Glutamatergic neuron (in vitro differentiated cells): ENCODE data around the gene NXNL2. TPM values are rescaled to one million over a fixed set of nuclear protein-coding genes. Genes with fewer than 3 reads are reported as not detected.

ENCODE experiments used
- DNase-seq: peaks from one replicate; pipeline ENCODE4 v3.0.0; 2022
- H3K27ac Mint-ChIP-seq: one replicate; pipeline ENCODE4 v1.8.0; 2020; ENCODE audit warnings: mild to moderate bottlenecking, mixed read lengths, inconsistent platforms; ENCODE audit not compliant: unreplicated experiment
- H3K27me3 Mint-ChIP-seq: one replicate; pipeline ENCODE4 v1.8.0; 2020; ENCODE audit warnings: mild to moderate bottlenecking, moderate library complexity, mixed read lengths, inconsistent platforms; ENCODE audit not compliant: unreplicated experiment
- H3K36me3 Mint-ChIP-seq: one replicate; pipeline ENCODE4 v1.8.0; 2020; ENCODE audit warnings: mild to moderate bottlenecking, mixed read lengths, inconsistent platforms; ENCODE audit not compliant: unreplicated experiment
- H3K4me1 Mint-ChIP-seq: one replicate; pipeline ENCODE4 v1.8.0; 2020; ENCODE audit warnings: mild to moderate bottlenecking, low read depth, mixed read lengths, inconsistent platforms; ENCODE audit not compliant: unreplicated experiment
- H3K4me3 Mint-ChIP-seq: one replicate; pipeline ENCODE4 v1.8.0; 2020; ENCODE audit warnings: mild to moderate bottlenecking, mixed read lengths, inconsistent platforms; ENCODE audit not compliant: unreplicated experiment
- H3K9me3 Mint-ChIP-seq: one replicate; pipeline ENCODE4 v1.8.0; 2020; ENCODE audit warnings: mild to moderate bottlenecking, moderate library complexity, mixed read lengths, inconsistent platforms; ENCODE audit not compliant: unreplicated experiment
- total RNA-seq: library from RNA; stranded (reverse); fragmentation: NEBNext Ultra II Directional; extraction: Animal tissue kit (Norgen Biotek cat#: 25700); gene quantifications from one replicate; pipeline ENCODE4 v1.2.1, GENCODE V29; 2021; ENCODE audit not compliant: unreplicated experiment
- TF ChIP-seq, protein P1 (sequence below): fragments of 200-600 bp; sonication (generic); IDR thresholded peaks from one replicate; pipeline ENCODE4 v1.5.0; 2021; ENCODE audit not compliant: partially characterized antibody, unreplicated experiment

NXNL2 gene
- total RNA-seq, 1 donor from 2014 or later, result not detected

DNA sequence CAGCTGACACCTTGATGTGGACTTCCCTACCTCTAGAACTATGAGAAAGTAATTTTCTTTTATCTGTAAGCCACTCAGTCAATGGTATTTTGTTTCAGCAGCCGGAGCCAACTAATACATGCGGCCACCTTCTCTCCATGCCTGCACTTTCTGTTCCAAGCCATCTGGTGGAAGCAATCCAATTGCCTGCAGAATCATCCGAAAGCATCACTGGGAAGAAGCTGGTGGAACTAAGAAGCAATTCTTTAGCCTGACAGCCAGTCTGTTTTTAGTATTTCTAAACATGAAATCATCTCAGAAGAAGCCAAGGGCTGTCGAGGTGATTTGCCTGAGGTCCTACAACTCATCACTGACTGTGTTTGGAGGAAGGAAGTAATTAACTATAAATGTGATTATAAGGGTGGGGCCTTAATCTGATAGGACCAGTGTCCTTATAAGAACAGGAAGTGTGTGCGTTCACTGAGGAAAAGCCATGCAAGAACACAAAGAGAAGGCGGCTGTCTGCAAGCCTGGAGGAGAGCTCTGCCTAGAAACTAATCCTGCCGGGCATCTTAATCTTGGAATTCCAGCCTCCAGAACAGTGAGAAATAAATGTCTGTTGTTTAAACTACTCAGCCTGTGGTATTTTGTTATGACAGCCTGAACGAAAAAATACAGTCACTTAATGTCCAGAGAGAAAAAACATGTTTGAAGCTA, 49.1 kb downstream of the NXNL2 start:
- peaks cover 2% of the 10 kb centered on the region for H3K27me3 Mint-ChIP-seq
- TF ChIP-seq, protein P1, sequence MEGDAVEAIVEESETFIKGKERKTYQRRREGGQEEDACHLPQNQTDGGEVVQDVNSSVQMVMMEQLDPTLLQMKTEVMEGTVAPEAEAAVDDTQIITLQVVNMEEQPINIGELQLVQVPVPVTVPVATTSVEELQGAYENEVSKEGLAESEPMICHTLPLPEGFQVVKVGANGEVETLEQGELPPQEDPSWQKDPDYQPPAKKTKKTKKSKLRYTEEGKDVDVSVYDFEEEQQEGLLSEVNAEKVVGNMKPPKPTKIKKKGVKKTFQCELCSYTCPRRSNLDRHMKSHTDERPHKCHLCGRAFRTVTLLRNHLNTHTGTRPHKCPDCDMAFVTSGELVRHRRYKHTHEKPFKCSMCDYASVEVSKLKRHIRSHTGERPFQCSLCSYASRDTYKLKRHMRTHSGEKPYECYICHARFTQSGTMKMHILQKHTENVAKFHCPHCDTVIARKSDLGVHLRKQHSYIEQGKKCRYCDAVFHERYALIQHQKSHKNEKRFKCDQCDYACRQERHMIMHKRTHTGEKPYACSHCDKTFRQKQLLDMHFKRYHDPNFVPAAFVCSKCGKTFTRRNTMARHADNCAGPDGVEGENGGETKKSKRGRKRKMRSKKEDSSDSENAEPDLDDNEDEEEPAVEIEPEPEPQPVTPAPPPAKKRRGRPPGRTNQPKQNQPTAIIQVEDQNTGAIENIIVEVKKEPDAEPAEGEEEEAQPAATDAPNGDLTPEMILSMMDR, result no peak
- no peak for DNase-seq
- H3K4me1 Mint-ChIP-seq, result no peaks in the 10 kb centered on the region
- peaks cover 7% of the 10 kb centered on the region for H3K36me3 Mint-ChIP-seq
- H3K27ac Mint-ChIP-seq, result no peak overlapping the region
- H3K9me3 Mint-ChIP-seq, result no peaks in the 10 kb centered on the region
- H3K4me3 Mint-ChIP-seq, result no peak overlapping the region

DNA sequence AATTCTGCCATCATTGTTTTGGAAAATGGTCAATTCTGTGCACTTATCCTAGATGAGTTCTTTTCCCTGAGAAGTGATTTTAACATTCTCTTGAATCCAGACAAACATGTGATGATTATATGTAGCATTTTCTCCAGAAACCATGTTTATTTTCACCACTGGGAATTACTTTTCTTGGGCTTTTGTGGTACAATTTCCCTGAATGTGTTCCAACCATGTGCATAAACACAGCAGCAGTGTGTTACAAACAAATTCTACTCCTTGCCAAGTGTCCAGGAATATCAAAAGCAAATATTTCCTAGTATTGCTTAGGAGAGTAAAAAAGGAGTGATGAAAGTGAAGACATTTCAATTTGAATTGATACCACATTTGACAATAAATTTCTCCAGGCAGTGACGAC, 50.4 kb downstream of the NXNL2 start:
- Mint-ChIP-seq H3K4me1 (peaks cover 3% of the 10 kb centered on the region), H3K27ac (no peak overlapping the region), H3K27me3 (peaks cover 2% of the 10 kb centered on the region), H3K9me3 (no peaks in the 10 kb centered on the region), H3K36me3 (peaks cover 7% of the 10 kb centered on the region), H3K4me3 (no peak overlapping the region)
- no peak for DNase-seq
- TF ChIP-seq, protein P1, result no peak

DNA sequence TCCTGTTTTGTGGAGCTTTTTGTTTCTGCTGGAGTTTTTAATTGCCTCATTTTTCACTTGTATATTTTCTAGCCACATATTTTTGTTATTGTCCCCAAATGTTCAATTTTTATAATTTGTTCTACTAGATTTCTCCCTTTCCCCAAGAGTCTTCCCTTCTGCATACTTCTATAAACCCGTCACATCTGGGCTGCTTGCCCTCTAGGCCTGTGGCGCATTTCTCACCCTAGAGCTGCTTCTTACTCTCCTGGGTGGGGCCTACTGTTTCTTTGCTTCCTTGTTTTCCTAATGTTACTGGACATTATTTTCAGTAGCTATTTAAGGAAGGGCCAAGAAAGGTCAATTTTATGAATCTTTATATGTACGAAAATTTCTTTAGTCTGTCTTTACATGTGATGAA, 51.5 kb downstream of the NXNL2 start:
- peaks cover 7% of the 10 kb centered on the region for H3K36me3 Mint-ChIP-seq

DNA sequence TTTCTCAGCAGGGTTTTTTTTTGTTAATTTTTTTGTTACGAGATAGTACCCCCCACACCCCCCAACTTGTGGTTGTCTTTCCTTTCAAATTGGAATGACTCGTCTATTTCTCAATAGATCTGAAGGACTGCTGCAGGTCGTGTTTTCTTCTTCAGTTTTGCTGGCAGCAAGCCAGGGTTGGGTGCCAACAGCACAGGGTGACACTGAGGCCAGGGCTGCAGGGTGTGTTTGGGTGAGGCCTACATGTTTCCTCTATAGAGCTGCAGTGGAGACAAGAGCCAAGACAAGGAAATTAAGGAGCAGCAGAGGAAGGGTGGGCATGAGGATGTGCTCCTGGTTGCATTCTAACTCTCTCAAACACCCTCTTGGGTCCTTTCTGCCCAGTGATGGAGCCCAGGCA, 52.2 kb downstream of the NXNL2 start:
- TF ChIP-seq, protein P1, result no peak
- H3K27ac Mint-ChIP-seq, result no peak overlapping the region
- peaks cover 8% of the 10 kb centered on the region for H3K4me1 Mint-ChIP-seq
- H3K9me3 Mint-ChIP-seq, result no peaks in the 10 kb centered on the region
- peaks cover 2% of the 10 kb centered on the region for H3K27me3 Mint-ChIP-seq
- H3K36me3 Mint-ChIP-seq, result peaks cover 7% of the 10 kb centered on the region
- no peak overlapping the region for H3K4me3 Mint-ChIP-seq
- DNase-seq, result no peak

More for the DNA sequence above, 51.5 kb downstream of the NXNL2 start:
- DNase-seq, result no peak
- Mint-ChIP-seq H3K4me3 (no peak overlapping the region), H3K4me1 (peaks cover 8% of the 10 kb centered on the region), H3K27me3 (peaks cover 2% of the 10 kb centered on the region), H3K27ac (no peak overlapping the region), H3K9me3 (no peaks in the 10 kb centered on the region)
- TF ChIP-seq, protein P1, result no peak

DNA sequence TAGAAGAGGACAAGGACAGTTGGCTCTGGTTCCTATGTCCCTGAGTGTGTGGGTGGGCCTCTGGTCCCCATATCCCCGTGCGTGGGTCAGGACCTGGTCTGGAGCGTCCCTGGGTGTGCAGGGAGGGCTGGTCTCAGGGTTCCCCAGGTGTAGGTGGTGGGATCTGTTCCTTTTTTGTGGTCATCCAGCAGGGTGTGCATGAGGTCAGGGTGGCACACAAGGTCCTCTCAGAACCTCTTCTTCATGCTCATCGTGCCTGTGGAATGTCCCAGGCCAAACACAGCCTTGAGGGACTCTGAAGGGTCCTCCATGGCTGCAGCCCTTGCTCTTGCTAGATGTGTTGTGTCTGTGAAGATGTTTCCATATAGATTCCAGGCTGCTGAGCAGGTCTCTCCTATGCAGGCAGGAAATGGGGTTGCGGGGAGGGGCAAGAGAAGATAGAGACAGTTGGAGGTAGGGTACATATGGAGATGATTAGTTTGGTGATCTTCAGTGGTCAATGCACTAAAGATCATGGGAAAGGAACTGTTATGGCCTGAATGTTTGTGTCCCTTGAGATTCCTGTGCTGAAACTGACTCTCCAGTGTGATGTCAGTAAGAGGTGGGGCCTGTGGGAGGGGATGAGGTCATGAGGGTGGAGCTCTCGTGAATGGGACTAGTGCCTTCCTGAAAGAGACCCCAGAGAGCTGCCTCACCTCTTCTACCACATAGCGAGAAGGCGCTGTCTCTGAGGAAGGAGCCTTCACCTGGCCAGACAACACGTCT, 53.1 kb downstream of the NXNL2 start:
- peaks cover 8% of the 10 kb centered on the region for H3K4me1 Mint-ChIP-seq
- no peak for DNase-seq

More for the DNA sequence above, 53.1 kb downstream of the NXNL2 start:
- Mint-ChIP-seq H3K27ac (peak overlapping the region; percentile 52), H3K27me3 (peaks cover 2% of the 10 kb centered on the region), H3K36me3 (peaks cover 7% of the 10 kb centered on the region), H3K4me3 (no peak overlapping the region), H3K9me3 (no peaks in the 10 kb centered on the region)
- TF ChIP-seq, protein P1, result no peak
